Keratinocyte (primary cell): ENCODE data around the gene MCRIP2. TPM values are rescaled to one million over a fixed set of nuclear protein-coding genes. Genes with fewer than 3 reads are reported as not detected.

Experiments
- DNase-seq: peaks from one replicate; pipeline ENCODE4 v3.0.0-alpha.2; 2011; ENCODE audit warnings: low read depth, missing footprints, low spot score
- FAIRE-seq: peaks from 2 replicates; lab custom pipeline; 2011; peaks lifted over from hg19 to GRCh38; lab: Jason Lieb, UNC
- H2AFZ ChIP-seq: 2 replicates; pipeline ENCODE4 v1.6.0; 2012; ENCODE audit warnings: low read length, control low read depth, inconsistent platforms; ENCODE audit not compliant: control insufficient read depth
- H3K27ac ChIP-seq: 2 replicates; pipeline ENCODE4 v1.5.1; 2011; ENCODE audit warnings: low read length; ENCODE audit not compliant: control insufficient read depth, insufficient read depth
- H3K27me3 ChIP-seq: 3 replicates; pipeline ENCODE4 v1.6.0; 2011; ENCODE audit warnings: low read length; ENCODE audit not compliant: control insufficient read depth, insufficient read depth; ENCODE audit errors: extremely low read depth
- H3K36me3 ChIP-seq, 2 experiments: 2 replicates in 1 of 2; 3 replicates in 1 of 2; pipeline ENCODE4 v1.5.1; 2011; ENCODE audit warnings: low read length in 2 of 2, mild to moderate bottlenecking in 1 of 2; ENCODE audit not compliant: control insufficient read depth in 2 of 2, insufficient read depth in 2 of 2; ENCODE audit errors: extremely low read depth in 1 of 2
- H3K4me1 ChIP-seq: 3 replicates; pipeline ENCODE4 v1.5.1; 2011; ENCODE audit warnings: low read length; ENCODE audit not compliant: control insufficient read depth, insufficient read depth; ENCODE audit errors: extremely low read depth
- H3K4me2 ChIP-seq: 3 replicates; pipeline ENCODE4 v1.6.0; 2011; ENCODE audit warnings: low read depth, low read length; ENCODE audit not compliant: control insufficient read depth, insufficient read depth; ENCODE audit errors: extremely low read depth
- H3K4me3 ChIP-seq, 3 experiments: fragments of 200-600 bp in 1 of 3; sonication (generic) in 1 of 3; 2 replicates in 2 of 3; 3 replicates in 1 of 3; pipeline ENCODE4 v1.5.1; 2011 to 2016; ENCODE audit warnings: low read length in 3 of 3, mild to moderate bottlenecking in 3 of 3, control low read depth in 2 of 3, inconsistent platforms in 1 of 3, low read depth in 1 of 3, mixed read lengths in 1 of 3, mixed run types in 1 of 3, moderate library complexity in 1 of 3; ENCODE audit not compliant: control insufficient read depth in 2 of 3, insufficient read depth in 2 of 3; ENCODE audit errors: extremely low read depth in 1 of 3
- H3K79me2 ChIP-seq: 2 replicates; pipeline ENCODE4 v1.6.0; 2012; ENCODE audit warnings: low read length; ENCODE audit not compliant: control insufficient read depth, insufficient read depth
- H3K9ac ChIP-seq: 3 replicates; pipeline ENCODE4 v1.6.0; 2011; ENCODE audit warnings: low read length; ENCODE audit not compliant: control insufficient read depth, insufficient read depth; ENCODE audit errors: extremely low read depth
- H3K9me1 ChIP-seq: 3 replicates; pipeline ENCODE4 v1.6.0; 2011; ENCODE audit warnings: low read length; ENCODE audit not compliant: control insufficient read depth, insufficient read depth; ENCODE audit errors: extremely low read depth
- H3K9me3 ChIP-seq: 2 replicates; pipeline ENCODE4 v1.5.1; 2012; ENCODE audit warnings: low read depth, low read length; ENCODE audit not compliant: control insufficient read depth
- H4K20me1 ChIP-seq: 3 replicates; pipeline ENCODE4 v1.6.0; 2011; ENCODE audit warnings: low read length; ENCODE audit not compliant: control insufficient read depth, insufficient read depth; ENCODE audit errors: extremely low read depth
- EZH2 ChIP-seq: IDR thresholded peaks from one replicate; pipeline ENCODE4 v1.6.1; 2012; ENCODE audit warnings: inconsistent platforms, mild to moderate bottlenecking, low read length, moderate library complexity
- dilution Hi-C: fragments of 300-500 bp; cut with MboI; formaldehyde crosslinking; loops from one replicate; pipeline ENCODE4 v1.7.0; 2020; ENCODE audit warnings: low sequenced_read_pairs; ENCODE audit not compliant: extremely low pct_ligation_motif_present
- polyA plus RNA-seq, 5 experiments: library from polyadenylated mRNA; depleted of rRNA in 3 of 5; stranded (reverse) in 3 of 5; stranded (forward) in 1 of 5; unstranded in 1 of 5; fragments of >200 nt; gene quantifications; 1 replicate in 1 of 5; 2 replicates in 3 of 5; 3 replicates in 1 of 5; pipeline versions ENCODE4 v1.2.1 to v1.2.3, GENCODE V29; 2011 to 2012; ENCODE audit warnings: missing spikeins in 2 of 5, low read depth in 1 of 5, low replicate concordance in 1 of 5
- TF ChIP-seq, protein P1 (sequence below), 3 experiments: IDR thresholded peaks in 1 of 3; conservative IDR thresholded peaks in 1 of 3; optimal IDR thresholded peaks in 1 of 3; 2 replicates in 2 of 3; 3 replicates in 1 of 3; pipeline versions ENCODE3 to v1.5.1; 2011; ENCODE audit warnings: low read length in 3 of 3, mild to moderate bottlenecking in 3 of 3, moderate library complexity in 2 of 3, control low read depth in 1 of 3, inconsistent platforms in 1 of 3; ENCODE audit not compliant: insufficient read depth in 2 of 3; ENCODE audit errors: extremely low read depth in 1 of 3

The MCRIP2 gene
- polyA plus RNA-seq, 1 donor (not counting 4 experiments of a cell fraction or from before 2014, with no cell fraction given) = 8.1 TPM

DNA sequence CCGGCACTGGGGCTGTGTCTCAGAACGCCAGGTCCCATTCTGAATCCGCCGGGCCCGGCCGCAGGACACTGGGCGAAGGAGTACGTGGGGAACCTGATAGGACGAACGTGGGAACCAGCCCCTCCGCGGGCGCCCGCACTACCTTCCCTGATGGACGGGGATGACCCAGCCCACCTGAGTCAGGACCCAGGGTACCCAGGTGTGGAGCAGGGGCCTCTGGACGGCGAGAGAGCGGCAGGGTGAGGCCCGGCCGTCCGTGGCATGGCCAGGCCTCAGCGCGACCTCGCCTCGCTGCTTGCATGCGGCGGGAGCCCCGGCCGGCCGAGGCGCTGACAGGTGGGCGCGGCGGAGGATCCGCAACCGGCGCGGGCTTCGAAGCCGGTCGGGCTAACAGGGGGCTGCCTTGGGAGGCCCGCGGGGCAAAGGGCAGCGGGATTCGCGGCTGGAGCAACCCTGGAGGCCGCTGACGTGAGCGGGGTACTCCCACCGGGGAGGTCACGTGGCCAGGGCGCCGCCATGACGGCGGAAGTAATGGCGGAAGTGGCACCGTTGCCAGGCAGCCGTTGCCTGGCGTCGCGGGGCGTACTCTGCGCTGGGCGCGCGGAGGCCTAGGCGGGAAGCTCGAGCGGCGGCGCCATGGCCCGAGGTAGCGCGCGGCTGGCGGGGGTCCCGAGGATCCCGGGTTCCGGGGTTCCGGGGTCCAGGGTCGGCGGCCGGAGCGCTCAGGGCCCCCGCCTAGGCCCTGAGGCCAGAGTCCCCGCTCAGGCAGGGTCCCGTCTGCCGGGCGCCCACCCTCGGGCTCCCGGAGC lies 7.4 kb downstream of the MCRIP2 start, which contains the start of gene WDR90:
Gene WDR90, plus strand, starts transcription at position 585 of the 809 bp plus-strand sequence. Its CDS starts 52 bp downstream, at position 637.
- H4K20me1 ChIP-seq = no peaks in the 10 kb centered on the region
- dilution Hi-C loops = no loop called here
- H3K4me2 ChIP-seq = peak within 1 kb of the TSS; percentile 92
- peaks cover 6% of the 10 kb centered on the region for H3K79me2 ChIP-seq
- peaks cover 6 to 7% of the 10 kb centered on the region in 2 experiments for H3K36me3 ChIP-seq
- H3K9me3 ChIP-seq = no peaks in the 10 kb centered on the region
- H3K27me3 ChIP-seq = no peaks in the 10 kb centered on the region
- FAIRE-seq (no peak), DNase-seq (peak; percentile 23)
- peaks cover 11% of the 10 kb centered on the region for H3K4me1 ChIP-seq
- H3K4me3 ChIP-seq = peak within 1 kb of the TSS; percentile 44 to 82 (median 78)
- peak within 1 kb of the TSS; percentile 49 for H2AFZ ChIP-seq
- no peak for TF ChIP-seq EZH2
- H3K27ac ChIP-seq = peak within 1 kb of the TSS; percentile 81
- peak within 1 kb of the TSS; percentile 78 for H3K9ac ChIP-seq
- H3K9me1 ChIP-seq = no peaks in the 10 kb centered on the region

DNA sequence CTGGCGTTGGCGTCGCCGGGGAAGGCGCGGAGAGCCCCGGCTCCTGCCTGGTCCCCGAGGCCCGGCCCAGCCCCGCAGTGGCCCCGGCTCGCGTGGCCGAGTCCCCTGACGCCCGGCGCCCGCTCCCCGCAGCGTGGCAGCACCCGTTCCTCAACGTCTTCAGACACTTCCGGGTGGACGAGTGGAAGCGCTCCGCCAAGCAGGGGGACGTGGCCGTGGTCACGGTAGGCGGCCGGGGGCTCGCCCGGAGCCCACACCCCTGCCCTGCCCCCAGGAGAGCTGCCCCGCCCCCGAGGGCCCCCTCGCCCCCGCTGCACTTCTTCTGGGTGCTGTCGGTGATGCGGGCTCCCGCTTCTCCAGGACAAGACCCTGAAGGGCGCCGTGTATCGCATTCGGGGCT lies 8.0 kb downstream of the MCRIP2 start:
- H3K27ac ChIP-seq = peak overlapping the region; percentile 81
- H3K4me1 ChIP-seq = peaks cover 11% of the 10 kb centered on the region
- dilution Hi-C loops = no loop called here

More for the DNA sequence above, 8.0 kb downstream of the MCRIP2 start:
- Histone ChIP-seq H4K20me1 (no peaks in the 10 kb centered on the region), H3K4me2 (peak overlapping the region; percentile 92), H3K27me3 (no peaks in the 10 kb centered on the region), H3K79me2 (peaks cover 6% of the 10 kb centered on the region), H3K9me1 (no peaks in the 10 kb centered on the region), H2AFZ (peak overlapping the region; percentile 12), H3K9ac (peak overlapping the region; percentile 78), H3K9me3 (no peaks in the 10 kb centered on the region), H3K4me3 (peak overlapping the region; percentile 44 to 82 (median 78)), H3K36me3 (peaks cover 6 to 7% of the 10 kb centered on the region in 2 experiments)
- FAIRE-seq (no peak), DNase-seq (no peak)
- TF ChIP-seq, protein P1, sequence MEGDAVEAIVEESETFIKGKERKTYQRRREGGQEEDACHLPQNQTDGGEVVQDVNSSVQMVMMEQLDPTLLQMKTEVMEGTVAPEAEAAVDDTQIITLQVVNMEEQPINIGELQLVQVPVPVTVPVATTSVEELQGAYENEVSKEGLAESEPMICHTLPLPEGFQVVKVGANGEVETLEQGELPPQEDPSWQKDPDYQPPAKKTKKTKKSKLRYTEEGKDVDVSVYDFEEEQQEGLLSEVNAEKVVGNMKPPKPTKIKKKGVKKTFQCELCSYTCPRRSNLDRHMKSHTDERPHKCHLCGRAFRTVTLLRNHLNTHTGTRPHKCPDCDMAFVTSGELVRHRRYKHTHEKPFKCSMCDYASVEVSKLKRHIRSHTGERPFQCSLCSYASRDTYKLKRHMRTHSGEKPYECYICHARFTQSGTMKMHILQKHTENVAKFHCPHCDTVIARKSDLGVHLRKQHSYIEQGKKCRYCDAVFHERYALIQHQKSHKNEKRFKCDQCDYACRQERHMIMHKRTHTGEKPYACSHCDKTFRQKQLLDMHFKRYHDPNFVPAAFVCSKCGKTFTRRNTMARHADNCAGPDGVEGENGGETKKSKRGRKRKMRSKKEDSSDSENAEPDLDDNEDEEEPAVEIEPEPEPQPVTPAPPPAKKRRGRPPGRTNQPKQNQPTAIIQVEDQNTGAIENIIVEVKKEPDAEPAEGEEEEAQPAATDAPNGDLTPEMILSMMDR (optimal IDR thresholded peaks at IDR 0.05 in 1 of 3, IDR thresholded peaks at IDR 0.05 in 1 of 3, conservative IDR thresholded peaks at IDR 0.05 in 1 of 3; ENCODE audit: extremely low read depth in 1 of 3, insufficient read depth in 2 of 3, low read length in 3 of 3) = no peak
- TF ChIP-seq EZH2 = no peak
